Measurements from ENCODE around the gene EIF5B.

Gene EIF5B

DNA sequence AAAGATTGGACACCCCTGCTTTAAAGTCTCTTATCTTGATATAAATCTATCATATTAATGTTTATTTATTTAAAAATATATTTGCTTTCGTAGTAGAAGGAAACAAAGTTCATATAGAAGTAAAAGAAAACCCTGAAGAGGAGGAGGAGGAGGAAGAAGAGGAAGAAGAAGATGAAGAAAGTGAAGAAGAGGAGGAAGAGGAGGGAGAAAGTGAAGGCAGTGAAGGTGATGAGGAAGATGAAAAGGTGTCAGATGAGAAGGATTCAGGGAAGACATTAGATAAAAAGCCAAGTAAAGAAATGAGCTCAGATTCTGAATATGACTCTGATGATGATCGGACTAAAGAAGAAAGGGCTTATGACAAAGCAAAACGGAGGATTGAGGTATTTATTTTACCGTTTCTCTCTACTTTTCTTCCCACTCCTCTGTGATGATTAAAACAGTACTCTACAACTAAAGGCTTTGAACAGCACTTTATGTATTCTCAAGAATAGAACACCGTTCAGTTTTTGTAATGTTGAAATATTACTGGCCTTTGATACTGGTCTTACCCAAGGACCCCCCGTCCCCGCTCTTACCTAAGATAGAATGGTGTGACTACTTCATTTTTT, 39.2 kb downstream of the EIF5B start:
- TF ChIP-seq EZH2 (IDR thresholded peaks at IDR 0.05; ENCODE audit: borderline replicate concordance, low read length): no peak
- TF ChIP-seq, protein P1, sequence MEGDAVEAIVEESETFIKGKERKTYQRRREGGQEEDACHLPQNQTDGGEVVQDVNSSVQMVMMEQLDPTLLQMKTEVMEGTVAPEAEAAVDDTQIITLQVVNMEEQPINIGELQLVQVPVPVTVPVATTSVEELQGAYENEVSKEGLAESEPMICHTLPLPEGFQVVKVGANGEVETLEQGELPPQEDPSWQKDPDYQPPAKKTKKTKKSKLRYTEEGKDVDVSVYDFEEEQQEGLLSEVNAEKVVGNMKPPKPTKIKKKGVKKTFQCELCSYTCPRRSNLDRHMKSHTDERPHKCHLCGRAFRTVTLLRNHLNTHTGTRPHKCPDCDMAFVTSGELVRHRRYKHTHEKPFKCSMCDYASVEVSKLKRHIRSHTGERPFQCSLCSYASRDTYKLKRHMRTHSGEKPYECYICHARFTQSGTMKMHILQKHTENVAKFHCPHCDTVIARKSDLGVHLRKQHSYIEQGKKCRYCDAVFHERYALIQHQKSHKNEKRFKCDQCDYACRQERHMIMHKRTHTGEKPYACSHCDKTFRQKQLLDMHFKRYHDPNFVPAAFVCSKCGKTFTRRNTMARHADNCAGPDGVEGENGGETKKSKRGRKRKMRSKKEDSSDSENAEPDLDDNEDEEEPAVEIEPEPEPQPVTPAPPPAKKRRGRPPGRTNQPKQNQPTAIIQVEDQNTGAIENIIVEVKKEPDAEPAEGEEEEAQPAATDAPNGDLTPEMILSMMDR (IDR thresholded peaks at IDR 0.05; ENCODE audit: low read length): no peak
- Histone ChIP-seq H4K20me1 (ENCODE audit: insufficient read depth, low read length) (no peaks in the 10 kb centered on the region), H2AFZ (ENCODE audit: low read length) (no peak overlapping the region), H3K9ac (ENCODE audit: low read length) (no peak overlapping the region), H3K4me2 (ENCODE audit: low read length) (no peak overlapping the region), H3K27ac (ENCODE audit: low read depth, low read length, poor library complexity, severe bottlenecking) (no peak overlapping the region), H3K9me2 (ENCODE audit: low read depth, low read length) (no peaks in the 10 kb centered on the region), H3F3A (ENCODE audit: insufficient read depth, low read length) (no peaks in the 10 kb centered on the region), H3K9me3 (ENCODE audit: low read length) (no peaks in the 10 kb centered on the region), H3K79me2 (ENCODE audit: insufficient read depth, low read length) (no peaks in the 10 kb centered on the region), H3K4me1 (ENCODE audit: insufficient read depth, low read length, severe bottlenecking) (no peaks in the 10 kb centered on the region), H3K4me3 (ENCODE audit: low read depth, low read length, poor library complexity, severe bottlenecking) (no peak overlapping the region), H3K36me3 (ENCODE audit: insufficient read depth, low read length) (peaks cover 95% of the 10 kb centered on the region), H3K27me3 (ENCODE audit: insufficient read depth, low read length) (no peaks in the 10 kb centered on the region)

DNA sequence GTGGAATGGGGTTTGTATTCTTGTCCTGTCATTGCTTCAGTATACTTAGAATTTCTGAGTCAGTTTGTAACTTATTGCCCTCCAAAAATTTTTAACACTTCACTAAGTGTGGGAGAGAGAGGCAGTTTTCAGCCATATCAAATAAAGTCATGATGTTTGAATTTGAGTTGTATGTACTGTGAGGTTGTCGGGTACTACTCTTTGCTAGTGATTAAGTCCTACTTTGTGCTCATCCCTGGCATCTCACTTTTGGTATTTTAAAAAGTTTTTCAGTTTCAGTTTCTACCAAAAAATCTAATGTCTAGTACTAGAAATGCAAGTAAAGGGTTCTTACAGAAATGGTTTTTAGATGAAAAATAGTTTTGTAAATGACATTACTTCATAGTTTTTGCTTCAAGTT, 40.7 kb downstream of the EIF5B start:
- Histone ChIP-seq H3K27ac (ENCODE audit: low read depth, low read length, poor library complexity, severe bottlenecking) (no peak overlapping the region), H4K20me1 (ENCODE audit: insufficient read depth, low read length) (no peaks in the 10 kb centered on the region), H3K4me3 (ENCODE audit: low read depth, low read length, poor library complexity, severe bottlenecking) (no peak overlapping the region), H3K9ac (ENCODE audit: low read length) (no peak overlapping the region), H3K27me3 (ENCODE audit: insufficient read depth, low read length) (no peaks in the 10 kb centered on the region), H2AFZ (ENCODE audit: low read length) (no peak overlapping the region), H3K36me3 (ENCODE audit: insufficient read depth, low read length) (peaks cover 95% of the 10 kb centered on the region), H3K9me2 (ENCODE audit: low read depth, low read length) (no peaks in the 10 kb centered on the region), H3F3A (ENCODE audit: insufficient read depth, low read length) (no peaks in the 10 kb centered on the region), H3K4me1 (ENCODE audit: insufficient read depth, low read length, severe bottlenecking) (no peaks in the 10 kb centered on the region), H3K4me2 (ENCODE audit: low read length) (no peak overlapping the region), H3K9me3 (ENCODE audit: low read length) (no peaks in the 10 kb centered on the region), H3K79me2 (ENCODE audit: insufficient read depth, low read length) (no peaks in the 10 kb centered on the region)
- TF ChIP-seq, protein P1 (IDR thresholded peaks at IDR 0.05; ENCODE audit: low read length): no peak
- no peak for TF ChIP-seq EZH2 (IDR thresholded peaks at IDR 0.05; ENCODE audit: borderline replicate concordance, low read length)

DNA sequence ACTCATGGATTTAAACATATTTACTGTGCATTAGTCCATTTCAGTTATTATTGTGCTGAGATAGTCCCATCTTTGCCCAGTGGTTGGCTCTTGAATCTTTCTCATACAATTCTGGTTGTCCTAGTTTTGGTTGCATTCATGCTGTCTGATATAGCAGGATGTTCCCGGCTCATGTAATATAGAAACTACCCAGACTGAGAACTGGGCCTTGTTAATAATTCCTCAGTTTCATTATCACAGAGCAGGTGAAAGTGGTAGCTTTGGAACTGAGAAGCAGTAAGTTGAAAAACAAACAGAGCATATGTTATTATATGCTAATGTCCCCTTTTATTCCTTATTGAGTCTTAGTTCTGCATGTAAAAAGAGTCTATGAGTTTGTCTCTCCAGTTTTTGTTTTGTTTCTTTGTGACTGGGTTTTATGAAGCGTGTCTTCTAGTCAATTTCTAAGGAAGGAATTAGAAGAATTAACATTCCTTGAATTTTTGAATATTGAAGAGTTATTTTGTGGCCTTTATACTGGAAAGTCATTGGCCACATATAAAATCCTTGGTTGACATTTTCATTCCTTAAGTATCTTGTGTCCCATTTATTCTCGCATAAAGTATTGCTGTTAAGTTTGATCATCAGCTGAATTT, 43.3 kb downstream of the EIF5B start:
- Histone ChIP-seq H3K9ac (ENCODE audit: low read length) (no peak overlapping the region), H3K27me3 (ENCODE audit: insufficient read depth, low read length) (no peaks in the 10 kb centered on the region), H3K36me3 (ENCODE audit: insufficient read depth, low read length) (peaks cover 95% of the 10 kb centered on the region), H3F3A (ENCODE audit: insufficient read depth, low read length) (no peaks in the 10 kb centered on the region), H3K27ac (ENCODE audit: low read depth, low read length, poor library complexity, severe bottlenecking) (no peak overlapping the region), H3K79me2 (ENCODE audit: insufficient read depth, low read length) (no peaks in the 10 kb centered on the region), H4K20me1 (ENCODE audit: insufficient read depth, low read length) (no peaks in the 10 kb centered on the region), H3K4me1 (ENCODE audit: insufficient read depth, low read length, severe bottlenecking) (no peaks in the 10 kb centered on the region), H3K4me2 (ENCODE audit: low read length) (no peak overlapping the region), H3K4me3 (ENCODE audit: low read depth, low read length, poor library complexity, severe bottlenecking) (no peak overlapping the region), H3K9me3 (ENCODE audit: low read length) (no peaks in the 10 kb centered on the region), H2AFZ (ENCODE audit: low read length) (no peak overlapping the region), H3K9me2 (ENCODE audit: low read depth, low read length) (no peaks in the 10 kb centered on the region)
- TF ChIP-seq EZH2 (IDR thresholded peaks at IDR 0.05; ENCODE audit: borderline replicate concordance, low read length): no peak
- TF ChIP-seq, protein P1 (IDR thresholded peaks at IDR 0.05; ENCODE audit: low read length): no peak
